ENCODE data around the gene SERPING1. TPM values are rescaled to one million over a fixed set of nuclear protein-coding genes. Genes with fewer than 3 reads are reported as not detected.

SERPING1 gene
- total and polyA plus RNA-seq, 2 of the 13 experiments (the other 11 are each of a cell fraction or from before 2014, with no cell fraction given), result 2.0 to 10.4 TPM

GRCh38 chr11:57549983-57550382 is 47.5 kb upstream of the SERPING1 start:
- Histone ChIP-seq H2AFZ (ENCODE audit: low read length) (no peak overlapping the region), H3K9ac (ENCODE audit: insufficient read depth, low read depth, low read length) (no peak overlapping the region), H3K36me3 (replicated peaks in 1 of 2; ENCODE audit: control insufficient read depth in 1 of 2, insufficient read depth in 2 of 2, low read length in 2 of 2) (peaks cover 1 to 11% of the 10 kb centered on the region in 2 experiments; a peak in 1 of 5 replicates), H3K79me2 (ENCODE audit: insufficient read depth, low read length) (no peaks in the 10 kb centered on the region), H4K20me1 (ENCODE audit: insufficient read depth, low read length) (no peaks in the 10 kb centered on the region), H3K4me1 (ENCODE audit: insufficient read depth, low read length) (peaks cover 32% of the 10 kb centered on the region), H3K4me2 (ENCODE audit: low read depth, low read length) (no peak overlapping the region), H3K9me3 (ENCODE audit: low read length) (no peaks in the 10 kb centered on the region), H3K27me3 (ENCODE audit: control insufficient read depth in 1 of 2, insufficient read depth in 2 of 2, low read length in 2 of 2) (no peaks in the 10 kb centered on the region), H3K4me3 (replicated peaks in 1 of 3; ENCODE audit: insufficient read depth in 1 of 3, low read depth in 2 of 3, low read length in 3 of 3) (no peak overlapping the region), H3K27ac (ENCODE audit: extremely low read length, insufficient read depth, low read length) (no peak overlapping the region)
- 92% methylated on average over 8 of the region's 8 CpGs for WGBS (ENCODE audit: low lambda C conversion rate)
- TF ChIP-seq ZNF292 (CRISPR knock-in tag; IDR thresholded peaks at IDR 0.05; ENCODE audit: borderline replicate concordance, low read depth) (no peak), ZNF777 (CRISPR knock-in tag; IDR thresholded peaks at IDR 0.05) (no peak), FIP1L1 (IDR thresholded peaks at IDR 0.05; ENCODE audit: borderline replicate concordance, insufficient read depth, low read depth, low read length) (no peak), TERF1 (CRISPR knock-in tag; IDR thresholded peaks at IDR 0.05) (no peak), MYNN (CRISPR knock-in tag; IDR thresholded peaks at IDR 0.05; ENCODE audit: low read depth) (no peak), ZNF333 (CRISPR knock-in tag; IDR thresholded peaks at IDR 0.05; ENCODE audit: borderline replicate concordance) (no peak), TAF15 (IDR thresholded peaks at IDR 0.05; ENCODE audit: low read depth, low read length, poor library complexity, severe bottlenecking) (no peak), ZKSCAN1 (IDR thresholded peaks at IDR 0.05; ENCODE audit: low read length) (no peak)
- intact Hi-C loops (cut with micrococcal nuclease; ENCODE audit: unreplicated experiment), result no loop called here
- ATAC-seq (no peak), FAIRE-seq (no peak), DNase-seq (ENCODE audit: low spot score) (no peak)
- CTCF ChIA-PET (ENCODE audit: low intra/inter-chr PET ratio, low total read pairs), result no interaction called here
- POLR2A ChIA-PET, result no interaction called here
- in situ Hi-C loops (cut with HindIII; ENCODE audit: extremely low pct_ligation_motif_present, low pct_unique_long_range_greater_than_20kb), result no loop called here
- no TSS peak for BruUV-seq (replicated peaks)
